BLaER1 treated with 17β-estradiol and CSF1 and Interleukin-3, amounts not matched to agents 10 nM and 100 nM (cell line): Measurements from ENCODE around the gene MED15.

Source experiments
- H3K27ac ChIP-seq, 11 experiments: shearing (Covaris generic); formaldehyde crosslinking; 2 replicates each; pipeline ENCODE4 v1.8.1; 2022
- H3K27me3 ChIP-seq, 11 experiments: shearing (Covaris generic); formaldehyde crosslinking; 2 replicates each; pipeline ENCODE4 v1.8.1; 2022
- H3K36me3 ChIP-seq, 11 experiments: shearing (Covaris generic); formaldehyde crosslinking; 2 replicates each; pipeline ENCODE4 v1.8.1; 2022
- H3K4me1 ChIP-seq, 10 experiments: shearing (Covaris generic); formaldehyde crosslinking; 2 replicates each; pipeline ENCODE4 v1.8.1; 2022
- H3K4me2 ChIP-seq, 11 experiments: shearing (Covaris generic); formaldehyde crosslinking; 2 replicates each; pipeline ENCODE4 v1.8.1; 2022
- H3K4me3 ChIP-seq, 10 experiments: shearing (Covaris generic); formaldehyde crosslinking; 2 replicates each; pipeline ENCODE4 v1.8.1; 2022
- H3K9ac ChIP-seq, 11 experiments: shearing (Covaris generic); formaldehyde crosslinking; 2 replicates each; pipeline ENCODE4 v1.8.1; 2022
- H3K9me3 ChIP-seq, 11 experiments: shearing (Covaris generic); formaldehyde crosslinking; replicated peaks in 1 of 11; 2 replicates each; pipeline ENCODE4 v1.8.1; 2022
- H4K20me1 ChIP-seq, 11 experiments: shearing (Covaris generic); formaldehyde crosslinking; 2 replicates each; pipeline ENCODE4 v1.8.1; 2022
- Cebpa-rat ChIP-seq, 11 experiments: shearing (Covaris generic); IDR thresholded peaks; 2 replicates each; pipeline ENCODE4 v1.8.1; 2022

Gene MED15

GRCh38 chr22:20606041-20606783, 98.8 kb downstream of the MED15 start:
- Histone ChIP-seq H4K20me1 (peaks cover 0 to 16% (median 0%) of the 10 kb centered on the region in 11 experiments; a peak in 1 of 22 replicates), H3K4me3 (no peak overlapping the region), H3K9ac (peak overlapping the region in 2 of 11 experiments; percentile 32 to 34; a peak in 3 of 22 replicates), H3K4me2 (peak overlapping the region; percentile 62 to 91 (median 73)), H3K27ac (no peak overlapping the region), H3K36me3 (no peaks in the 10 kb centered on the region), H3K27me3 (peaks cover 0 to 13% (median 0%) of the 10 kb centered on the region in 11 experiments; a peak in 3 of 22 replicates), H3K4me1 (peaks cover 14 to 52% (median 32%) of the 10 kb centered on the region in 10 experiments), H3K9me3 (no peaks in the 10 kb centered on the region)
- TF ChIP-seq Cebpa-rat (IDR thresholded peaks at IDR 0.05), result peak in 3 of 11 experiments; percentile 54 to 75 (median 64); a peak in 5 of 22 replicates

- Histone ChIP-seq H3K27ac (no peak overlapping the region; a peak in 1 of 22 replicates), H4K20me1 (peaks cover 0 to 16% (median 0%) of the 10 kb centered on the region in 11 experiments; a peak in 1 of 22 replicates), H3K4me2 (peak overlapping the region; percentile 62 to 91 (median 73)), H3K27me3 (peaks cover 0 to 13% (median 0%) of the 10 kb centered on the region in 11 experiments; a peak in 3 of 22 replicates), H3K9me3 (no peaks in the 10 kb centered on the region), H3K9ac (peak overlapping the region in 4 of 11 experiments; percentile 20 to 36 (median 28); a peak in 5 of 22 replicates), H3K36me3 (no peaks in the 10 kb centered on the region), H3K4me1 (peaks cover 14 to 54% (median 37%) of the 10 kb centered on the region in 10 experiments), H3K4me3 (no peak overlapping the region; a peak in 1 of 20 replicates)
- no peak for TF ChIP-seq Cebpa-rat (IDR thresholded peaks at IDR 0.05)
Measured at GRCh38 chr22:20606784-20607128, 99.3 kb downstream of the MED15 start.

GRCh38 chr22:20607157-20607907, 99.9 kb downstream of the MED15 start:
- H3K4me1 ChIP-seq, result peaks cover 14 to 59% (median 43%) of the 10 kb centered on the region in 10 experiments
- H3K9me3 ChIP-seq, result no peaks in the 10 kb centered on the region
- H3K9ac ChIP-seq, result peak overlapping the region in 4 of 11 experiments; percentile 20 to 36 (median 28); a peak in 4 of 22 replicates
- no peaks in the 10 kb centered on the region for H3K36me3 ChIP-seq
- H3K27ac ChIP-seq, result no peak overlapping the region; a peak in 1 of 22 replicates
- TF ChIP-seq Cebpa-rat (IDR thresholded peaks at IDR 0.05), result no peak
- peak overlapping the region; percentile 62 to 91 (median 73); a peak in 21 of 22 replicates for H3K4me2 ChIP-seq
- H3K27me3 ChIP-seq, result peaks cover 0 to 13% (median 0%) of the 10 kb centered on the region in 11 experiments; a peak in 3 of 22 replicates
- H4K20me1 ChIP-seq, result peaks cover 0 to 16% (median 0%) of the 10 kb centered on the region in 11 experiments; a peak in 1 of 22 replicates
- H3K4me3 ChIP-seq, result no peak overlapping the region; a peak in 1 of 20 replicates

DNA sequence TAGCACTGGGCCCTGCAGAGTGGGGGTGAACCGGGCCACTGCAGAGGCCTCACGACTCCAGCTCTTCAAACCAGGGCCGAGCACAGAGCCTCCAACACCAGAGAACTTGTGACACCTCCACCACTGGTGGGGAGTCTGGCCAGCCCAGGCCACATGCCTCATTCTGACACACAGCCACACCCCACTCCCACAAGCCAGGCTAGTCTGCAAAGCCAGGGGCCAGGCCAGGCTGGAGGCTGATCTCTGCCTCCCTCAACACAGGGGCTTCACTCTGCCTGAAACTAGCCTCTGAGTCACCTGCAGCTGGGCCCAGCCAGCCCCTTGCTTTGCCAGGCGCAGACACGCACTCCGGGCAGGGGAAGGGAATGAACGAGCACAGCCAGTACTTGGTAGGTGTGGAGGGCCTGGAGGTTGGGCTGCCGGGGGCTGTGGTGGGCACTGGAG, 102.9 kb downstream of the MED15 start:
- Histone ChIP-seq H3K27me3 (peaks cover 0 to 13% (median 0%) of the 10 kb centered on the region in 11 experiments; a peak in 3 of 22 replicates), H4K20me1 (peaks cover 0 to 16% (median 0%) of the 10 kb centered on the region in 11 experiments; a peak in 1 of 22 replicates), H3K9me3 (no peaks in the 10 kb centered on the region), H3K27ac (no peak overlapping the region), H3K9ac (no peak overlapping the region; a peak in 1 of 22 replicates), H3K4me2 (peak overlapping the region in 6 of 11 experiments; percentile 13 to 89 (median 78); a peak in 7 of 22 replicates), H3K4me3 (no peak overlapping the region), H3K4me1 (peaks cover 14 to 70% (median 53%) of the 10 kb centered on the region in 10 experiments), H3K36me3 (no peaks in the 10 kb centered on the region)
- no peak for TF ChIP-seq Cebpa-rat (IDR thresholded peaks at IDR 0.05)

DNA sequence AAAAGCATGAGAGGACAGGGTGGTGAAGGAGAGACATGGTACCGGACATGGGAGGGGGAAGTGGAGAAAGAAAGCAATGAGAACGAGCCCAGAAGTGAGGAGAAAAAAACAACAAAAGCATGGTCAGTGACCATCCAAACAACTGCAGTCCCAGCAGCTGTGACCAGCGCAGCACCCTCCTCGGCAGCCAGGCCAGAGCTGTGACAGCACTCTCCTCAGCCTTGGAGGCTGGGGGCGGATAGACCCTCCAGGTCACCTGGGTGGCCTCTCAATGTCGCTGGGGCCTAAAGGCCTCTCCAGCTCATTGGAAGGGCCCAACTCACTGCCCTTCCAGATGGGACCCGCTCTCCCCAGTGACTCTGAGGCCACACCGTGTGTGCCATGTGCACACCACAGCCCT, 103.3 kb downstream of the MED15 start:
- Histone ChIP-seq H3K9ac (peak overlapping the region in 1 of 11 experiments; percentile 37; a peak in 1 of 22 replicates), H3K4me2 (peak overlapping the region in 8 of 11 experiments; percentile 70 to 89 (median 78); a peak in 15 of 22 replicates), H3K27me3 (peaks cover 0 to 13% (median 0%) of the 10 kb centered on the region in 11 experiments; a peak in 3 of 22 replicates), H3K27ac (no peak overlapping the region), H4K20me1 (peaks cover 0 to 12% (median 0%) of the 10 kb centered on the region in 11 experiments; a peak in 1 of 22 replicates), H3K4me1 (peaks cover 14 to 70% (median 53%) of the 10 kb centered on the region in 10 experiments), H3K4me3 (no peak overlapping the region), H3K9me3 (no peaks in the 10 kb centered on the region), H3K36me3 (no peaks in the 10 kb centered on the region)
- no peak for TF ChIP-seq Cebpa-rat (IDR thresholded peaks at IDR 0.05)

- Histone ChIP-seq H3K27me3 (peaks cover 0 to 13% (median 0%) of the 10 kb centered on the region in 11 experiments; a peak in 3 of 22 replicates), H3K36me3 (no peaks in the 10 kb centered on the region), H3K27ac (no peak overlapping the region), H3K9ac (peak overlapping the region in 2 of 11 experiments; percentile 24 to 29; a peak in 4 of 22 replicates), H3K9me3 (no peaks in the 10 kb centered on the region), H3K4me1 (peaks cover 12 to 63% (median 47%) of the 10 kb centered on the region in 10 experiments), H3K4me3 (no peak overlapping the region), H4K20me1 (peaks cover 0 to 5% (median 0%) of the 10 kb centered on the region in 11 experiments; a peak in 1 of 22 replicates), H3K4me2 (peak overlapping the region in 10 of 11 experiments; percentile 12 to 89 (median 78); a peak in 18 of 22 replicates)
- no peak for TF ChIP-seq Cebpa-rat (IDR thresholded peaks at IDR 0.05)
Measured at GRCh38 chr22:20611418-20611817, 104.0 kb downstream of the MED15 start.

DNA sequence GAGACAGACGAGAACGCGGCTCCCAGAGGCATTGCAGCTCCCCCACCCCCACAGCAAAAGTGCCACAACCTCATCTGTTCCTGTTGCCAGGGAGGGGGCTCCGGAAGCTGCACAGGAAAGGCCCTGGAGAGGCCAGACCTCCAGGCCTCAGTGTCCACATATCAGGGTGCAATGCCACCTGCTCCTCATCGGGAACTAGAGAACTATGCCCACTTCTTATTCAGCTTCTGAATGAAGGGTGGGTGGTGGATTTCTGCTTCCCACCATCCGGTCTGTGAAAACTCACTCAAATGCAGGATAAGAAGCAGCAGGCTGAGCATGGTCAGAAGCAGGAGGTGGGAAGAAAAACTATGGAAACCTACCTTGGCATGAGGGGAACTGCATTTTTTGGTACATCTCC, 105.9 kb downstream of the MED15 start:
- H3K9me3 ChIP-seq, result no peaks in the 10 kb centered on the region
- H3K9ac ChIP-seq, result no peak overlapping the region
- H3K36me3 ChIP-seq, result no peaks in the 10 kb centered on the region
- H3K27ac ChIP-seq, result no peak overlapping the region
- TF ChIP-seq Cebpa-rat (IDR thresholded peaks at IDR 0.05), result no peak
- 0 out of 22 replicates have a peak, but pooled peaks cover 0 to 3% (median 0%) of the 10 kb centered on the region in 11 experiments for H4K20me1 ChIP-seq
- H3K4me3 ChIP-seq, result no peak overlapping the region
- H3K4me1 ChIP-seq, result peaks cover 0 to 45% (median 30%) of the 10 kb centered on the region in 10 experiments; a peak in 18 of 20 replicates
- peak overlapping the region in 8 of 11 experiments; percentile 9 to 89 (median 78); a peak in 13 of 22 replicates for H3K4me2 ChIP-seq
- H3K27me3 ChIP-seq, result no peaks in the 10 kb centered on the region

DNA sequence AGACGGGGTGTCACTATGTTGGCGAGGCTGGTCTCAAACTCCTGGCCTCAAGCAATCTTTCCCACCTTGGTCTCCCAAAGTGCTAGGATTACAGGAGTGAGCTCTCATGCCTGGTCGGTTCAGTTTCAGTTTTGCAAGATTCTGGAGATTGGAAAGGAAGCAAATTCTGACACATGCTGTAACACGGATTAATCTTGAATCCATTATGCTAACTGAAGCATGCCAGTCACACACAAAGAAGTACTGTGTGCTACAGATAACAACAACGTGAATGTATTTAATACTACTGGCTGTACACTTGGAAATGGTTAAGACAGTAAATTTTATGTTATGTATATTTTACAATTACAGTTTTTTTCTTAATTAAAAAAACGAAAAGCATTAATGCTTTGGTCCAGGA, 107.6 kb downstream of the MED15 start:
- Histone ChIP-seq H3K27me3 (no peaks in the 10 kb centered on the region), H4K20me1 (no peaks in the 10 kb centered on the region), H3K4me1 (peaks cover 0 to 34% (median 29%) of the 10 kb centered on the region in 10 experiments; a peak in 18 of 20 replicates), H3K4me2 (no peak overlapping the region), H3K4me3 (no peak overlapping the region), H3K9ac (no peak overlapping the region), H3K36me3 (no peaks in the 10 kb centered on the region), H3K27ac (no peak overlapping the region), H3K9me3 (no peaks in the 10 kb centered on the region)
- no peak for TF ChIP-seq Cebpa-rat (IDR thresholded peaks at IDR 0.05)
